Motor neuron (in vitro differentiated cells): ENCODE results near the gene ADAMTS8. TPM values are rescaled to one million over a fixed set of nuclear protein-coding genes. Genes with fewer than 3 reads are reported as not detected.

Experiments used
- ATAC-seq, 8 experiments: fragments of 200-7000 bp; cut with Tn5 transposase; replicated peaks in 6 of 8; 2 replicates each; pipeline ENCODE4 v1.8.0; 2021; ENCODE audit warnings: mild to moderate bottlenecking in 8 of 8, moderate library complexity in 8 of 8
- H3K27ac ChIP-seq, 2 donors: fragments of 250-450 bp; sonication (Bioruptor Pico); 2 replicates each; pipeline ENCODE4 v1.9.0; 2021; ENCODE audit warnings: antibody characterized with exemption in 2 of 2, mild to moderate bottlenecking in 2 of 2, moderate library complexity in 1 of 2
- H3K4me1 ChIP-seq, 2 donors: fragments of 250-450 bp; sonication (Bioruptor Pico); replicated peaks in 1 of 2; 2 replicates each; pipeline ENCODE4 v1.6.1; 2021; ENCODE audit warnings: antibody characterized with exemption in 2 of 2, mild to moderate bottlenecking in 2 of 2, moderate library complexity in 1 of 2
- H3K4me3 ChIP-seq, 5 donors: fragments of 250-450 bp; sonication (Bioruptor Pico); 2 replicates each; pipeline ENCODE4 v1.9.0; 2021; ENCODE audit warnings: antibody characterized with exemption in 5 of 5, mild to moderate bottlenecking in 5 of 5, moderate library complexity in 4 of 5
- WGBS, 10 experiments: fragments of 450-650 bp; shearing (Covaris generic); methylation state at CpG; one replicate each; pipeline ENCODE4 v1.0.0; 2022; 5-methylcytosine and 5-hydroxymethylcytosine counted together
- in situ Hi-C, 9 experiments: fragments of 400-800 bp; cut with MboI; loops; one replicate each; pipeline ENCODE4 v1.15.0; 2021; ENCODE audit warnings: low sequenced_read_pairs in 9 of 9, low pct_unique_long_range_greater_than_20kb in 2 of 9; ENCODE audit not compliant: unreplicated experiment in 9 of 9
- total RNA-seq, 8 experiments: library from RNA; unstranded; fragments of 300-600 nt; gene quantifications; 2 replicates each; pipeline versions ENCODE4 v1.2.3 to v1.2.4, GENCODE V29; 2022

Gene ADAMTS8
- total RNA-seq, 8 experiments from 2014 or later: 0.05 to 2.1 (median 0.22) TPM

- in situ Hi-C loops: loop anchor here in 3 of 9 experiments (25.0 kb wide), 1 partner anchor 197 kb away; no protein-coding TSS in a partner anchor
- WGBS, 10 experiments: 70 to 100% (median 86%) methylated on average over 1 to 7 of the region's 8 CpGs; no CpG with 5 or more reads in 2 of the 10 experiments
- peaks cover 0 to 6% of the 10 kb centered on the region in 2 donors for H3K4me1 ChIP-seq
- H3K27ac ChIP-seq: no peak overlapping the region
- ATAC-seq: no peak
- H3K4me3 ChIP-seq: no peak overlapping the region
These were observed 19.5 kb downstream of the ADAMTS8 start for GRCh38 chr11:130408901-130409300.

GRCh38 chr11:130408401-130408890 lies 20.0 kb downstream of the ADAMTS8 start:
- H3K27ac ChIP-seq: no peak overlapping the region
- peaks cover under 1 to 3% of the 10 kb centered on the region in 2 donors for H3K4me1 ChIP-seq
- in situ Hi-C loops: loop anchor here in 3 of 9 experiments (25.0 kb wide), 1 partner anchor 196 kb away; no protein-coding TSS in a partner anchor
- H3K4me3 ChIP-seq: no peak overlapping the region
- WGBS, 10 experiments: 60 to 88% (median 76%) methylated on average over 1 to 5 of the region's 18 CpGs; no CpG with 5 or more reads in 4 of the 10 experiments
- ATAC-seq: no peak

GRCh38 chr11:130407978-130408377 lies 20.4 kb downstream of the ADAMTS8 start:
- in situ Hi-C loops: loop anchor here in 3 of 9 experiments (25.0 kb wide), 1 partner anchor 196 kb away; no protein-coding TSS in a partner anchor
- no peak overlapping the region for H3K27ac ChIP-seq
- ATAC-seq: peak in 4 of 8 experiments; percentile 45 to 80 (median 56)
- WGBS, 10 experiments: 0 to 85% (median 11%) methylated on average over 1 to 7 of the region's 7 CpGs; no CpG with 5 or more reads in 2 of the 10 experiments
- no peak overlapping the region for H3K4me3 ChIP-seq
- peaks cover 0 to 4% of the 10 kb centered on the region in 2 donors for H3K4me1 ChIP-seq

GRCh38 chr11:130405428-130405827 lies 23.0 kb downstream of the ADAMTS8 start:
- WGBS, 10 experiments: 96 to 100% (median 100%) methylated on average over 1 to 4 of the region's 11 CpGs; no CpG with 5 or more reads in 6 of the 10 experiments
- no peak for ATAC-seq
- H3K4me3 ChIP-seq: no peak overlapping the region
- H3K27ac ChIP-seq: no peak overlapping the region
- in situ Hi-C loops: loop anchor here in 3 of 9 experiments (25.0 kb wide), 1 partner anchor 193 kb away; no protein-coding TSS in a partner anchor
- peaks cover 0 to 4% of the 10 kb centered on the region in 2 donors for H3K4me1 ChIP-seq

GRCh38 chr11:130404727-130405126 lies 23.7 kb downstream of the ADAMTS8 start:
- H3K4me1 ChIP-seq: peaks cover 0 to 4% of the 10 kb centered on the region in 2 donors
- H3K27ac ChIP-seq: no peak overlapping the region
- in situ Hi-C loops: loop anchor here in 3 of 9 experiments (25.0 kb wide), 1 partner anchor 192 kb away; no protein-coding TSS in a partner anchor
- H3K4me3 ChIP-seq: no peak overlapping the region
- ATAC-seq: peak in 1 of 8 experiments; percentile 50
- WGBS, 10 experiments: 20 to 100% (median 55%) methylated on average over 1 to 4 of the region's 5 CpGs; no CpG with 5 or more reads in 3 of the 10 experiments

GRCh38 chr11:130403967-130404366 lies 24.4 kb downstream of the ADAMTS8 start:
- in situ Hi-C loops: loop anchor here in 3 of 9 experiments (25.0 kb wide), 1 partner anchor 192 kb away; no protein-coding TSS in a partner anchor

GRCh38 chr11:130403271-130403804 lies 25.1 kb downstream of the ADAMTS8 start:
- no peak overlapping the region for H3K27ac ChIP-seq
- peaks cover 0 to 4% of the 10 kb centered on the region in 2 donors for H3K4me1 ChIP-seq
- peak in 7 of 8 experiments; percentile 59 to 93 (median 69) for ATAC-seq

More at GRCh38 chr11:130403967-130404366, 24.4 kb downstream of the ADAMTS8 start:
- Histone ChIP-seq H3K4me3 (no peak overlapping the region), H3K27ac (no peak overlapping the region), H3K4me1 (peaks cover 0 to 4% of the 10 kb centered on the region in 2 donors)
- ATAC-seq: no peak
- 33 to 100% (median 45%) methylated on average over 1 to 3 of the region's 3 CpGs; no CpG with 5 or more reads in 3 of the 10 experiments for WGBS, 10 experiments

GRCh38 chr11:130402570-130402969 lies 25.8 kb downstream of the ADAMTS8 start:
- ATAC-seq: no peak
- in situ Hi-C loops: loop anchor here in 3 of 9 experiments (25.0 kb wide), 1 partner anchor 190 kb away; no protein-coding TSS in a partner anchor
- 40 to 100% (median 71%) methylated on average over 1 to 2 of the region's 2 CpGs; no CpG with 5 or more reads in 4 of the 10 experiments for whole genome bisulfite sequencing, 10 experiments
- Histone ChIP-seq H3K4me1 (peaks cover 0 to 4% of the 10 kb centered on the region in 2 donors), H3K4me3 (no peak overlapping the region), H3K27ac (no peak overlapping the region)

More at GRCh38 chr11:130403271-130403804, 25.1 kb downstream of the ADAMTS8 start:
- no peak overlapping the region for H3K4me3 ChIP-seq
- WGBS, 10 experiments: 3 to 79% (median 39%) methylated on average over 1 to 8 of the region's 11 CpGs; no CpG with 5 or more reads in 2 of the 10 experiments
- in situ Hi-C loops: loop anchor here in 3 of 9 experiments (25.0 kb wide), 1 partner anchor 191 kb away; no protein-coding TSS in a partner anchor

- Histone ChIP-seq H3K4me3 (no peak overlapping the region), H3K4me1 (peaks cover 0 to 4% of the 10 kb centered on the region in 2 donors), H3K27ac (no peak overlapping the region)
- WGBS, 10 experiments: 2 to 100% (median 84%) methylated on average over 2 to 10 of the region's 13 CpGs; no CpG with 5 or more reads in 1 of the 10 experiments
- peak in 2 of 8 experiments; percentile 19 to 41 for ATAC-seq
- in situ Hi-C loops: loop anchor here in 3 of 9 experiments (25.0 kb wide), 1 partner anchor 189 kb away; no protein-coding TSS in a partner anchor
These were observed 27.5 kb downstream of the ADAMTS8 start for GRCh38 chr11:130400781-130401483.

GRCh38 chr11:130399196-130399595 lies 29.2 kb downstream of the ADAMTS8 start:
- in situ Hi-C loops: no loop called here
- 55 to 100% (median 80%) methylated on average over 1 to 2 of the region's 2 CpGs; no CpG with 5 or more reads in 1 of the 10 experiments for WGBS, 10 experiments

GRCh38 chr11:130397780-130398179 lies 30.6 kb downstream of the ADAMTS8 start:
- in situ Hi-C loops: no loop called here
- WGBS, 10 experiments: 30 to 100% (median 74%) methylated on average over 1 to 5 of the region's 5 CpGs; no CpG with 5 or more reads in 1 of the 10 experiments
- no peak for ATAC-seq

More at GRCh38 chr11:130399196-130399595, 29.2 kb downstream of the ADAMTS8 start:
- no peak for ATAC-seq
- H3K4me3 ChIP-seq: no peak overlapping the region
- H3K27ac ChIP-seq: no peak overlapping the region
- peaks cover 0 to 10% of the 10 kb centered on the region in 2 donors for H3K4me1 ChIP-seq

GRCh38 chr11:130396965-130397364 lies 31.4 kb downstream of the ADAMTS8 start:
- no peak for ATAC-seq
- no peak overlapping the region for H3K4me3 ChIP-seq
- in situ Hi-C loops: no loop called here
- WGBS, 10 experiments: 80 to 100% (median 100%) methylated on average over 1 of the region's 2 CpGs; no CpG with 5 or more reads in 4 of the 10 experiments
- H3K27ac ChIP-seq: no peak overlapping the region
- H3K4me1 ChIP-seq: peaks cover 0 to 5% of the 10 kb centered on the region in 2 donors

More at GRCh38 chr11:130397780-130398179, 30.6 kb downstream of the ADAMTS8 start:
- Histone ChIP-seq H3K27ac (no peak overlapping the region), H3K4me3 (no peak overlapping the region), H3K4me1 (peaks cover 0 to 5% of the 10 kb centered on the region in 2 donors)
